ENCODE data around the gene SYNJ2BP. TPM values are rescaled to one million over a fixed set of nuclear protein-coding genes. Genes with fewer than 3 reads are reported as not detected.
"Not testable (repeated sequence)": the region's sequence is repeated elsewhere in the genome, so short reads cannot be mapped to it uniquely, and the experiment has no call there.

Gene SYNJ2BP
- total RNA-seq = 1 to 10 TPM; 4.4 to 4.8 TPM

GRCh38 chr14:70416725-70417349 lies at the start of gene SYNJ2BP:
SYNJ2BP (minus strand) TSS chr14:70417090; CDS start chr14:70416963, 127 bp downstream.
- CTCF ChIA-PET = interaction anchor here (0.7 kb wide), 1 partner anchor 363 kb away, joined by 3 read pairs; no protein-coding TSS in a partner anchor
- POLR2A ChIA-PET = interaction anchor here (0.7 kb wide), 1 partner anchor 27 kb away, joined by 3 read pairs; no protein-coding TSS in a partner anchor

- POLR2A ChIA-PET = no interaction called here
Observed at GRCh38 chr14:70454731-70455130, 37.8 kb upstream of the SYNJ2BP start.

GRCh38 chr14:70451874-70452273 lies 35.0 kb upstream of the SYNJ2BP start, which contains the start of gene ADAM21:
ADAM21 (plus strand) TSS chr14:70452174; CDS start chr14:70457500, 5,326 bp downstream.
- POLR2A ChIA-PET = no interaction called here
- CTCF ChIA-PET = no interaction called here

More at GRCh38 chr14:70454731-70455130, 37.8 kb upstream of the SYNJ2BP start:
- CTCF ChIA-PET = no interaction called here

- CTCF ChIA-PET = no interaction called here
- POLR2A ChIA-PET = no interaction called here
Observed at GRCh38 chr14:70448633-70449340, 31.9 kb upstream of the SYNJ2BP start.

GRCh38 chr14:70442750-70443149 lies 25.9 kb upstream of the SYNJ2BP start:
- ChIA-PET CTCF (no interaction called here), POLR2A (no interaction called here)

- ChIA-PET POLR2A (no interaction called here), CTCF (no interaction called here)
Observed at GRCh38 chr14:70441641-70442040, 24.8 kb upstream of the SYNJ2BP start.

- CTCF ChIA-PET = interaction anchor here (0.7 kb wide), 1 partner anchor 82 kb away, joined by 4 read pairs; no protein-coding TSS in a partner anchor
- POLR2A ChIA-PET = no interaction called here
Observed at GRCh38 chr14:70436867-70437266, 20.0 kb upstream of the SYNJ2BP start.

GRCh38 chr14:70426555-70426954 lies 9.7 kb upstream of the SYNJ2BP start:
- POLR2A ChIA-PET, CTCF ChIA-PET: not testable (repeated sequence)

- POLR2A ChIA-PET = no interaction called here
Observed at GRCh38 chr14:70425354-70425753, 8.5 kb upstream of the SYNJ2BP start.

GRCh38 chr14:70422538-70422937 lies 5.6 kb upstream of the SYNJ2BP start:
- ChIA-PET POLR2A (no interaction called here), CTCF (no interaction called here)

More at GRCh38 chr14:70425354-70425753, 8.5 kb upstream of the SYNJ2BP start:
- CTCF ChIA-PET = no interaction called here

GRCh38 chr14:70419270-70419931 lies 2.5 kb upstream of the SYNJ2BP start:
- CTCF ChIA-PET, POLR2A ChIA-PET: not testable (repeated sequence)

GRCh38 chr14:70416338-70416724 lies 559 bp downstream of the SYNJ2BP start:
- POLR2A ChIA-PET = interaction anchor here (0.7 kb wide), 1 partner anchor 28 kb away, joined by 3 read pairs; no protein-coding TSS in a partner anchor
- CTCF ChIA-PET = interaction anchor here (0.7 kb wide), 1 partner anchor 363 kb away, joined by 3 read pairs; no protein-coding TSS in a partner anchor

GRCh38 chr14:70415788-70416187 lies 1.1 kb downstream of the SYNJ2BP start:
- CTCF ChIA-PET = interaction anchor here (0.7 kb wide), 1 partner anchor 362 kb away, joined by 3 read pairs; no protein-coding TSS in a partner anchor
- POLR2A ChIA-PET = interaction anchor here (0.6 kb wide), 1 partner anchor 56 kb away, joined by 3 read pairs; the partner anchor contains the start of gene COX16

- POLR2A ChIA-PET = no interaction called here
- CTCF ChIA-PET = no interaction called here
Observed at GRCh38 chr14:70407621-70408020, 9.3 kb downstream of the SYNJ2BP start.

- CTCF ChIA-PET, POLR2A ChIA-PET: not testable (repeated sequence)
Observed at GRCh38 chr14:70406216-70406615, 10.7 kb downstream of the SYNJ2BP start.

GRCh38 chr14:70403335-70403734 lies 13.6 kb downstream of the SYNJ2BP start:
- POLR2A ChIA-PET, CTCF ChIA-PET: not testable (repeated sequence)

- POLR2A ChIA-PET = no interaction called here
- CTCF ChIA-PET = no interaction called here
Observed at GRCh38 chr14:70401643-70402042, 15.2 kb downstream of the SYNJ2BP start.

- ChIA-PET POLR2A (no interaction called here), CTCF (no interaction called here)
Observed at GRCh38 chr14:70398706-70399431, 18.0 kb downstream of the SYNJ2BP start.

- POLR2A ChIA-PET = no interaction called here
- CTCF ChIA-PET = interaction anchor here (0.6 to 0.8 kb wide), 2 partner anchors 23 to 132 kb away, joined by 3 read pairs; no protein-coding TSS in a partner anchor
Observed at GRCh38 chr14:70398280-70398679, 18.6 kb downstream of the SYNJ2BP start.

- ChIA-PET CTCF (interaction anchor here (0.6 to 0.8 kb wide), 4 partner anchors 11 to 421 kb away, joined by 3 to 5 read pairs (median 3); no protein-coding TSS in a partner anchor), POLR2A (no interaction called here)
Observed at GRCh38 chr14:70397746-70398145, 19.1 kb downstream of the SYNJ2BP start.

Measured in activated CD8-positive, alpha-beta memory T cell treated with anti-CD3 and anti-CD28 coated beads for 36 hours (primary cell).